NT2/D1 (cell line): ENCODE measurements around the gene PHAF1.
A peak's percentile ranks its signal among the peaks of the same experiment; 100 is the strongest.

Source experiments
- DNase-seq: peaks from one replicate; pipeline ENCODE4 v3.0.0-alpha.2; 2011; ENCODE audit warnings: low read depth, low spot score
- H3K27me3 ChIP-seq: 2 replicates; pipeline ENCODE4 v1.6.0; 2011; ENCODE audit warnings: mild to moderate bottlenecking; ENCODE audit not compliant: insufficient read length, insufficient read depth
- H3K36me3 ChIP-seq: 2 replicates; pipeline ENCODE4 v1.6.1; 2011; ENCODE audit warnings: mild to moderate bottlenecking, low read length, mixed read lengths; ENCODE audit not compliant: insufficient read depth, insufficient read length
- H3K4me1 ChIP-seq: 2 replicates; pipeline ENCODE4 v1.5.1; 2011; ENCODE audit not compliant: insufficient read depth, insufficient read length
- H3K4me3 ChIP-seq: 2 replicates; pipeline ENCODE4 v1.5.1; 2011; ENCODE audit warnings: low read depth; ENCODE audit not compliant: insufficient read length
- H3K9ac ChIP-seq: 2 replicates; pipeline ENCODE4 v1.6.0; 2011; ENCODE audit warnings: low read depth; ENCODE audit not compliant: insufficient read length
- H3K9me3 ChIP-seq: 2 replicates; pipeline ENCODE4 v1.5.1; 2011; ENCODE audit warnings: mild to moderate bottlenecking, low read length; ENCODE audit not compliant: insufficient read depth
- SUZ12 ChIP-seq: IDR thresholded peaks from 2 replicates; pipeline ENCODE4 v1.6.1; 2011; ENCODE audit not compliant: insufficient read length, insufficient read depth; ENCODE audit errors: extremely low read depth
- YY1 ChIP-seq: IDR thresholded peaks from 2 replicates; pipeline ENCODE4 v1.6.1; 2011; ENCODE audit not compliant: insufficient read length, insufficient read depth
- ZNF274 ChIP-seq: IDR thresholded peaks from 2 replicates; pipeline ENCODE4 v1.6.1; 2011; ENCODE audit warnings: mild to moderate bottlenecking, low read depth, low read length

PHAF1 gene

DNA sequence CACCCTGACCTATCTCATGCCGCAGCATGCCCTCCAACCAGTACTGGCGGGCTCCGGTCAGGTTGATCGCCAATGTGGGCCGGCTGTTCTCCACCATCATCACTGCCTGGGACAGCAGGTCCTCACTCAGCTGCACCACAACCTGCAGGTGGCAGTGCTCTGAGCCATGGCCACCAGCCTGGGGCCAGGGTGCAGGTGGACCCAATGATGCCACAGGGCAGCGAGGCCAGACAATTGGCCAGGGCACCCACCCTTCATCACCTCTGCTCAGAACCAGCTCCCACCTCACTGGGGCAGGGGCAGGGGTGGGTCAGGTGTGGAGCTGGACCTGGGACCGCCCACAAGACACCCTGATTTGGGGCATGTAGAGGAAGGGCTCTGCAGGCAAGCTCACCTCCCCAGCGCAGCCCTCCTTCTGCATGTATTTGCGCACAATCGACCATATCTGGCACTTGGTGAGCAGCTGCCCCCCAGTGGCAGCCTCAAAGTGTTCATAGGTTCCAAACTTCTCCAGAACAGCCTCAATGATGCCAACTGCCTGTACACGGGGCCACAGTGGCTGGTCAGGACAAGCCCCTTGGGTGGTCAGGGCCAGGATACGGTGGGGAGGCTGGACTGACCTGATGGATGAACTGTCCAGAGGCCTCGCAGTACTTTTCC lies 69.8 kb downstream of the PHAF1 start:
- H3K27me3 ChIP-seq, result peaks cover 54% of the 10 kb centered on the region
- H3K9me3 ChIP-seq, result no peaks in the 10 kb centered on the region
- no peak overlapping the region for H3K9ac ChIP-seq
- no peak overlapping the region for H3K4me3 ChIP-seq
- peaks cover 20% of the 10 kb centered on the region for H3K4me1 ChIP-seq
- DNase-seq, result no peak
- H3K36me3 ChIP-seq, result peaks cover 42% of the 10 kb centered on the region
- TF ChIP-seq SUZ12, result no peak
- TF ChIP-seq ZNF274, result no peak
- TF ChIP-seq YY1, result no peak

DNA sequence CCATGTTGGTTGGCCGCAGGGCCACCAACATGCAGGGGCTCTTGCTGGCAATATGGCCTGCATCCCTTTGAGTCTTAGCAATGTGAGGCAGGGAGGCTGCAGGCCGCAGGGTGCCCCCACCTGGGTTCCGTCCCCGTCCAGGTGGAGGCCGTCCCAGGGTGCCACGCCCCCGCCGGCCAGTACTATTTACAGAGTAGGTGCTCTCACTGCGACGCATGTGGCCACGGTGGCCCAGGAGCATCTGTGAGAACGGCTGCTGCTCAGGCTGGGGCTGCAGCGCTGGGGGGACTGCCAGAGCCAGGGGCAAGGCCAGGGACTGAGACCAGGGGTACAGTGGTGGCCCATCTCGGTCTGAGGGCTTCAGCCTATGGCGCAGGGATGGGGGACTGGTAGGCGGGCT lies 70.4 kb downstream of the PHAF1 start:
- Histone ChIP-seq H3K4me1 (peaks cover 22% of the 10 kb centered on the region), H3K9ac (no peak overlapping the region), H3K27me3 (peaks cover 54% of the 10 kb centered on the region), H3K36me3 (peaks cover 41% of the 10 kb centered on the region), H3K9me3 (no peaks in the 10 kb centered on the region), H3K4me3 (no peak overlapping the region)
- TF ChIP-seq ZNF274 (no peak), YY1 (no peak), SUZ12 (no peak)
- no peak for DNase-seq

DNA sequence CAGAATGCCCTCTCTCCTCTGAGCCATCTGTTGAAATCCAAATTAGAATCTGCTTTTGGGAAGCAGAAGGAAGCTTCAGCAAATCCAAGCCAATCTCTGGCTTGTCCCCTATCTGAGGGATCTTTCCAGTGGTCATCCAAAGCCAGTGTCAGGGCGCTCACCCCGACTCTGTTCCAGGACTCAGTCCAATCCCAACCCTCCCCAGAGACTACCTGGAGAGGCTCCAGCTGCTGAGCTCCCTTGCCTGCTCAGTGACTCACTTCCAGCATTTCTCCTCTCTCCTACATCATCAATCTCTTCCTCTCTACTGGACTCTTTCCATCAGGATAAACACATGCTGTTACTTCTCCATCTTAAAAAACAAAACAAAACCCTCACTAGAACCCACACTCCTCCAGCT lies 71.6 kb downstream of the PHAF1 start:
- Histone ChIP-seq H3K36me3 (peaks cover 32% of the 10 kb centered on the region), H3K27me3 (peaks cover 54% of the 10 kb centered on the region), H3K9ac (no peak overlapping the region), H3K4me3 (no peak overlapping the region), H3K9me3 (no peaks in the 10 kb centered on the region), H3K4me1 (peaks cover 30% of the 10 kb centered on the region)
- TF ChIP-seq ZNF274 (no peak), SUZ12 (no peak), YY1 (no peak)
- DNase-seq, result no peak

DNA sequence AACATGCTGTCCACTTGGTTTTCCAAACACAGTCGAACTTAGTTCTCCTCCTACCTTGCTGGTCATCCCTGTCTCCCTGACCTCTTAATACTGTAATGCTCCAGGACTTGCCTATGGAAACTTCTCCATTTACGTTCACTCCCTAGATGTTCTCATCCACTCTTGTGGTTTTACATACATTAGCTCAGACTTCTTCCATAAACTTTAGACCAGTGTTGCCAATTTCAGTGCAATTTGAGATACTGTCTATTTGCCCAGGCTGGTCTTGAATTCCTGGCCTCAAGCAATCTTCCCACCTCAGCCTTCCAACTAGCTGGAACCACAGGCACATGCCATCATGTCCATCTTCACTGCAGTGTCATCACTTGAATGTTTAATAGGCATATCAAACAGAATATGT lies 72.5 kb downstream of the PHAF1 start:
- peaks cover 45% of the 10 kb centered on the region for H3K27me3 ChIP-seq
- peaks cover 38% of the 10 kb centered on the region for H3K4me1 ChIP-seq
- DNase-seq, result no peak
- H3K9me3 ChIP-seq, result no peaks in the 10 kb centered on the region
- no peak overlapping the region for H3K9ac ChIP-seq
- no peak overlapping the region for H3K4me3 ChIP-seq
- TF ChIP-seq YY1 (no peak), ZNF274 (no peak), SUZ12 (no peak)
- H3K36me3 ChIP-seq, result peaks cover 23% of the 10 kb centered on the region

DNA sequence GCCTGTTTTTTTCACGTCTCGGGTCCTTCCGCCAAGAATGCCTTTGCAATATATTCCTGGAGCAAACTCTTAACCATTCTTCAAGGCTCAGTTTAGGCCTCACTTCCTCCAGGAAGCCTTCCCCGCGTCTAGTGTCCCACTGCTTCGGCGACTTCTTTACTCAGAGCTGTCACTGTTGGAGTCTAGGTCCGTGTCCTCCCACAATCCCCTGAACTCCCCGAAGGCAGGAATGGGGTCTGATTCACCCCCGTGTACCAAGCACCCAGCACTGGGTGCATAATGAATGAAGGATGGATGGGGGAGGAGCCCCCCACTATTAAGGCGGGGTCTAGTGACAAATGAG lies 73.5 kb downstream of the PHAF1 start:
- Histone ChIP-seq H3K4me3 (peak overlapping the region; percentile 81), H3K9ac (peak overlapping the region; percentile 72), H3K4me1 (peaks cover 33% of the 10 kb centered on the region), H3K27me3 (peaks cover 36% of the 10 kb centered on the region), H3K9me3 (no peaks in the 10 kb centered on the region), H3K36me3 (peaks cover 22% of the 10 kb centered on the region)
- TF ChIP-seq YY1, result no peak
- no peak for TF ChIP-seq SUZ12
- TF ChIP-seq ZNF274, result no peak
- DNase-seq, result no peak

DNA sequence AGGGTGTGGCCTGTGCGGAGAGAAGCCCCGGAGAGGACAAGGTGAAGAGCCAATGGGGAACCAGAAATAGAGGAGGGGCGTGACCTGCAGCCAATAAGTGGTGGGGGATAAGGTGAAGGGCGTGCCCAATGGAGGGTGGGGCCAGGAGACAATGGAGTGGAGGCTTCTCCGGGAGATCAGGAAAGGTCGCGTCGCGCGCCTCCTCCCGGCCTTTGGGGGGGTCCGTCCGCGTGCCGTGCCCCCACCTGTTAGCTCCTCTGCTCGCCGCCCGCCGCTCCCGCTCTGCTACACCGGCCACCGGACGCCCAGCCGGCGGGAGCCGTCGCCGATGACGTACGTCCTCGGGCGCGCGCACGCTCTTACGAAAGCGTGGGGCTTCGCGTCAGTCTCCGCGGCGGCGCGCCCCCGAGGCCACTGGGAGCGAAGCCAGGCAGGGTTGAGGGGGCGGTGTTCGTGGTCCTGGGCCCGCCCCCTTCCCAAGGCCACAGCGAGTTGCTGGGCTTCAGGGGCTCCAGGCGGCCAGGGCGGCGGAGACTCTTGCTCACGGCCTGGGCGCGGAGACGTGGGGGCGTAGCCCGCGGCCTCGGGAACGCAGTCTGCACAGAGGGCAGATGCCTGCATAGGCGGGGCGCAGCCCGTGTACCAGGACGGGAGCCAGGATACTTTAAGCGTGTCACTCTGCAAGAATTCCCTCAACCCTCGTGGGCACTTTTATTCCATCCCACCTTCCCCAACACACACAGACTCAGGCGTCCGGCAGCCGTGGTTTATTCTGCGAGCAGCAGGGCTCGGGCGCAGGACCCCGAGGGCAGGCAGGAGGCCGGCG lies 74.1 kb downstream of the PHAF1 start, which contains the start of gene MATCAP1:
MATCAP1 (minus strand) TSS at position 337 of the 826 bp plus-strand sequence. CDS start 3,353 bp downstream, outside the sequence.
- no peak for TF ChIP-seq ZNF274
- TF ChIP-seq SUZ12, result no peak
- TF ChIP-seq YY1, result no peak
- Histone ChIP-seq H3K9me3 (no peaks in the 10 kb centered on the region), H3K4me3 (peak within 1 kb of the TSS; percentile 81), H3K9ac (peak within 1 kb of the TSS; percentile 87), H3K36me3 (peaks cover 22% of the 10 kb centered on the region), H3K4me1 (peaks cover 30% of the 10 kb centered on the region), H3K27me3 (peaks cover 30% of the 10 kb centered on the region)
- DNase-seq, result peak; percentile 92

DNA sequence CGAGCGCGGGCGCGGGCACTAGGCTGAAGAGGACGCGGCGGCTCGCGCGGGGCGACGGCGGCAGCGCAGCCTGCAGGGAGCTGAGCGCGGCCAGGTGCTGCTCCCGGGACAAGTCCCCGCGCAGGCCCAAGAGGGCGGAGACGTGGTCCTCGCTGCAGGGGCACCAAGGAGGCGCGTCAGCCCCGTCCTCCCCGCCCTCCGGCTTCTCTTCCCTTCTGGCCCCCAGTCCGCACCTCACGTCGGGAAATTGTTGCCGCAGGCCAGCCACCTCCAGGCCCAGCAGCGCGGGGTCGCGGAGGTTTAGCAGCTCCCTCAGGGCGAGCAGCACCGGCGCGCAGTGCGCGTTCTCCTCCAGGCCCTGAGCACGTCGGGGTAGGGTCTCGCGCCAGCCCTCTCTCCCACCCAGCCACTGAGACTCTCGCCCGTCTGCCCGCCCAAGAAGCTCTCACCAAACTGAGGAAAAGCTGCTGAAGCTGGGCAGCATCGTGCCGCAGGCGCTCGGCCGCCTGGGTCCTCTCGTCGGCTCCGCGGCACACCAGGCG lies 74.8 kb downstream of the PHAF1 start:
- peaks cover 24% of the 10 kb centered on the region for H3K27me3 ChIP-seq
- H3K9ac ChIP-seq, result peak overlapping the region; percentile 87
- H3K36me3 ChIP-seq, result peaks cover 18% of the 10 kb centered on the region
- TF ChIP-seq YY1, result no peak
- TF ChIP-seq ZNF274, result no peak
- no peak for TF ChIP-seq SUZ12
- peak overlapping the region; percentile 81 for H3K4me3 ChIP-seq
- H3K9me3 ChIP-seq, result no peaks in the 10 kb centered on the region
- DNase-seq, result no peak
- peaks cover 27% of the 10 kb centered on the region for H3K4me1 ChIP-seq
